Astrocyte (in vitro differentiated cells and primary cell): ENCODE results near the gene SBF2. TPM values are rescaled to one million over a fixed set of nuclear protein-coding genes. Genes with fewer than 3 reads are reported as not detected.

Experiments used
- DNase-seq: peaks from one replicate; pipeline ENCODE4 v3.0.0-alpha.2; 2010; ENCODE audit warnings: low read depth
- FAIRE-seq: peaks from 2 replicates; lab custom pipeline; 2011; peaks lifted over from hg19 to GRCh38; lab: Jason Lieb, UNC
- H2AFZ ChIP-seq: 2 replicates; pipeline ENCODE4 v1.6.0; 2012; ENCODE audit warnings: low read depth, low read length, inconsistent platforms
- H3K27ac ChIP-seq: 2 replicates; pipeline ENCODE4 v1.5.1; 2011; ENCODE audit warnings: low read depth, low read length, inconsistent platforms
- H3K27me3 ChIP-seq: 2 replicates; pipeline ENCODE4 v1.6.0; 2011; ENCODE audit warnings: low read length, inconsistent platforms; ENCODE audit not compliant: insufficient read depth
- H3K36me3 ChIP-seq: 2 replicates; pipeline ENCODE4 v1.5.1; 2011; ENCODE audit warnings: low read length, inconsistent platforms; ENCODE audit not compliant: insufficient read depth
- H3K4me1 ChIP-seq: 2 replicates; pipeline ENCODE4 v1.5.1; 2011; ENCODE audit warnings: low read length, inconsistent platforms; ENCODE audit not compliant: insufficient read depth
- H3K4me2 ChIP-seq: 2 replicates; pipeline ENCODE4 v1.6.0; 2012; ENCODE audit warnings: low read length, inconsistent platforms
- H3K4me3 ChIP-seq: 2 replicates; pipeline ENCODE4 v1.5.1; 2011; ENCODE audit warnings: low read depth, mild to moderate bottlenecking, low read length, inconsistent platforms; ENCODE audit not compliant: insufficient read depth
- H3K79me2 ChIP-seq: 2 replicates; pipeline ENCODE4 v1.6.0; 2012; ENCODE audit warnings: mild to moderate bottlenecking, low read length, inconsistent platforms; ENCODE audit not compliant: insufficient read depth
- H3K9ac ChIP-seq: 2 replicates; pipeline ENCODE4 v1.6.0; 2012; ENCODE audit warnings: mild to moderate bottlenecking, low read length, inconsistent platforms
- H3K9me3 ChIP-seq: 2 replicates; pipeline ENCODE4 v1.5.1; 2012; ENCODE audit warnings: low read depth, mild to moderate bottlenecking, low read length, inconsistent platforms; ENCODE audit not compliant: insufficient read depth
- H4K20me1 ChIP-seq: 2 replicates; pipeline ENCODE4 v1.6.0; 2012; ENCODE audit warnings: low read length, inconsistent platforms; ENCODE audit not compliant: insufficient read depth
- H3K27ac Mint-ChIP-seq: one replicate; pipeline ENCODE4 v1.8.0; 2021; ENCODE audit warnings: mild to moderate bottlenecking, mixed read lengths; ENCODE audit not compliant: unreplicated experiment
- H3K27me3 Mint-ChIP-seq: one replicate; pipeline ENCODE4 v1.8.0; 2021; ENCODE audit warnings: low read depth, mixed read lengths; ENCODE audit not compliant: unreplicated experiment
- H3K36me3 Mint-ChIP-seq: one replicate; pipeline ENCODE4 v1.8.0; 2021; ENCODE audit warnings: low read depth, mixed read lengths; ENCODE audit not compliant: unreplicated experiment
- H3K4me1 Mint-ChIP-seq: one replicate; pipeline ENCODE4 v1.8.0; 2021; ENCODE audit warnings: low read depth, mixed read lengths; ENCODE audit not compliant: unreplicated experiment
- H3K4me3 Mint-ChIP-seq: one replicate; pipeline ENCODE4 v1.8.0; 2021; ENCODE audit warnings: mild to moderate bottlenecking, moderate library complexity, mixed read lengths; ENCODE audit not compliant: unreplicated experiment
- H3K9me3 Mint-ChIP-seq: one replicate; pipeline ENCODE4 v1.8.0; 2021; ENCODE audit warnings: mild to moderate bottlenecking, mixed read lengths; ENCODE audit not compliant: unreplicated experiment
- CTCF ChIP-seq: IDR thresholded peaks from 2 replicates; pipeline ENCODE4 v1.5.1; 2011; ENCODE audit warnings: low read depth, mild to moderate bottlenecking, inconsistent platforms, low read length, moderate library complexity; ENCODE audit not compliant: insufficient read depth
- EZH2 ChIP-seq: IDR thresholded peaks from 2 replicates; pipeline ENCODE4 v1.6.1; 2012; ENCODE audit warnings: mild to moderate bottlenecking, low read length, inconsistent platforms; ENCODE audit not compliant: insufficient read depth
- total RNA-seq: library from RNA; stranded (reverse); gene quantifications from 2 replicates; pipeline ENCODE4 v1.2.1, GENCODE V29; 2021

Gene SBF2
- total RNA-seq, 1 donor from 2014 or later: 50.0 TPM

- H3K4me2 ChIP-seq: no peak overlapping the region
Observed at GRCh38 chr11:10205928-10206327, 88.1 kb downstream of the SBF2 start.

GRCh38 chr11:10204021-10204420 is 90.0 kb downstream of the SBF2 start:
- FAIRE-seq (no peak), DNase-seq (no peak)
- H3K27ac Mint-ChIP-seq: no peak overlapping the region
- TF ChIP-seq EZH2 (no peak), CTCF (no peak)
- no peak overlapping the region for H2AFZ ChIP-seq
- H3K9ac ChIP-seq: no peak overlapping the region
- no peaks in the 10 kb centered on the region for H3K9me3 ChIP-seq
- H3K27ac ChIP-seq: no peak overlapping the region
- no peaks in the 10 kb centered on the region for H3K27me3 Mint-ChIP-seq
- no peaks in the 10 kb centered on the region for H3K27me3 ChIP-seq
- H3K4me1 Mint-ChIP-seq: no peaks in the 10 kb centered on the region
- H3K4me3 Mint-ChIP-seq: no peak overlapping the region
- H3K36me3 ChIP-seq: no peaks in the 10 kb centered on the region
- H3K9me3 Mint-ChIP-seq: peaks cover 3% of the 10 kb centered on the region
- H4K20me1 ChIP-seq: peaks cover 33% of the 10 kb centered on the region
- H3K36me3 Mint-ChIP-seq: peaks cover 2% of the 10 kb centered on the region
- H3K4me1 ChIP-seq: no peaks in the 10 kb centered on the region
- H3K4me2 ChIP-seq: no peak overlapping the region
- H3K4me3 ChIP-seq: no peak overlapping the region
- peaks cover 45% of the 10 kb centered on the region for H3K79me2 ChIP-seq

More at GRCh38 chr11:10205928-10206327, 88.1 kb downstream of the SBF2 start:
- no peak overlapping the region for H3K27ac ChIP-seq
- Mint-ChIP-seq H3K36me3 (peaks cover 2% of the 10 kb centered on the region), H3K27me3 (no peaks in the 10 kb centered on the region), H3K4me3 (no peak overlapping the region), H3K9me3 (peaks cover 3% of the 10 kb centered on the region), H3K27ac (no peak overlapping the region), H3K4me1 (no peaks in the 10 kb centered on the region)
- no peaks in the 10 kb centered on the region for H3K4me1 ChIP-seq
- TF ChIP-seq CTCF (no peak), EZH2 (no peak)
- H3K9me3 ChIP-seq: no peaks in the 10 kb centered on the region
- H3K27me3 ChIP-seq: no peaks in the 10 kb centered on the region
- no peak overlapping the region for H3K9ac ChIP-seq
- H3K36me3 ChIP-seq: no peaks in the 10 kb centered on the region
- peaks cover 32% of the 10 kb centered on the region for H3K79me2 ChIP-seq
- H3K4me3 ChIP-seq: no peak overlapping the region
- H4K20me1 ChIP-seq: peaks cover 47% of the 10 kb centered on the region
- no peak overlapping the region for H2AFZ ChIP-seq
- DNase-seq (no peak), FAIRE-seq (no peak)

GRCh38 chr11:10201343-10201742 is 92.7 kb downstream of the SBF2 start:
- H3K4me1 Mint-ChIP-seq: no peaks in the 10 kb centered on the region
- H3K79me2 ChIP-seq: peaks cover 54% of the 10 kb centered on the region
- TF ChIP-seq CTCF (no peak), EZH2 (no peak)
- DNase-seq: no peak
- H3K9ac ChIP-seq: no peak overlapping the region
- H3K36me3 ChIP-seq: no peaks in the 10 kb centered on the region
- no peak overlapping the region for H3K27ac Mint-ChIP-seq
- no peaks in the 10 kb centered on the region for H3K27me3 ChIP-seq
- H3K27me3 Mint-ChIP-seq: no peaks in the 10 kb centered on the region
- no peak overlapping the region for H2AFZ ChIP-seq
- H3K9me3 ChIP-seq: peaks cover 4% of the 10 kb centered on the region
- no peaks in the 10 kb centered on the region for H3K4me1 ChIP-seq
- no peak for FAIRE-seq
- H4K20me1 ChIP-seq: peaks cover 15% of the 10 kb centered on the region
- peaks cover 11% of the 10 kb centered on the region for H3K9me3 Mint-ChIP-seq
- H3K36me3 Mint-ChIP-seq: peaks cover 13% of the 10 kb centered on the region
- no peak overlapping the region for H3K4me3 ChIP-seq
- H3K27ac ChIP-seq: no peak overlapping the region
- H3K4me3 Mint-ChIP-seq: no peak overlapping the region
- H3K4me2 ChIP-seq: no peak overlapping the region
